HG03342 (cell line): ENCODE results near the gene FRMD4B.
A peak's percentile ranks its signal among the peaks of the same experiment; 100 is the strongest.

Experiments used
- ATAC-seq: cut with Tn5 transposase; IDR thresholded peaks from one replicate; pipeline ENCODE4 v1.9.1; 2021; ENCODE audit warnings: mild to moderate bottlenecking, moderate library complexity; ENCODE audit not compliant: unreplicated experiment

FRMD4B gene

GRCh38 chr3:69210068-69210730 lies 175.7 kb downstream of the FRMD4B start:
- ATAC-seq: no peak

- no peak for ATAC-seq
Measured at GRCh38 chr3:69209413-69209812, 176.5 kb downstream of the FRMD4B start.

GRCh38 chr3:69207031-69207430 lies 178.9 kb downstream of the FRMD4B start:
- ATAC-seq: no peak

GRCh38 chr3:69205385-69205784 lies 180.5 kb downstream of the FRMD4B start:
- ATAC-seq: no peak

- peak; percentile 88 for ATAC-seq
Measured at GRCh38 chr3:69204315-69204957, 181.5 kb downstream of the FRMD4B start.

GRCh38 chr3:69203631-69204314 lies 182.1 kb downstream of the FRMD4B start:
- ATAC-seq: peak; percentile 13

- no peak for ATAC-seq
Measured at GRCh38 chr3:69201658-69202057, 184.2 kb downstream of the FRMD4B start.

GRCh38 chr3:69200384-69201068 lies 185.4 kb downstream of the FRMD4B start:
- ATAC-seq: no peak

GRCh38 chr3:69199942-69200341 lies 185.9 kb downstream of the FRMD4B start:
- ATAC-seq: no peak

- no peak for ATAC-seq
Measured at GRCh38 chr3:69197922-69198530, 187.9 kb downstream of the FRMD4B start.

- no peak for ATAC-seq
Measured at GRCh38 chr3:69197455-69197854, 188.4 kb downstream of the FRMD4B start.

- ATAC-seq: no peak
Measured at GRCh38 chr3:69196876-69197275, 189.0 kb downstream of the FRMD4B start.

GRCh38 chr3:69194431-69195165 lies 191.3 kb downstream of the FRMD4B start:
- no peak for ATAC-seq

GRCh38 chr3:69193749-69194148 lies 192.1 kb downstream of the FRMD4B start:
- no peak for ATAC-seq

GRCh38 chr3:69191516-69191915 lies 194.4 kb downstream of the FRMD4B start:
- ATAC-seq: no peak

- ATAC-seq: no peak
Measured at GRCh38 chr3:69189487-69189886, 196.4 kb downstream of the FRMD4B start.

GRCh38 chr3:69186575-69187093 lies 199.3 kb downstream of the FRMD4B start:
- ATAC-seq: no peak

- no peak for ATAC-seq
Measured at GRCh38 chr3:69182588-69183316, 203.1 kb downstream of the FRMD4B start.

- no peak for ATAC-seq
Measured at GRCh38 chr3:69181592-69182211, 204.2 kb downstream of the FRMD4B start.
